Mucosa of gallbladder (tissue), 1 donor: ENCODE results near the gene C11orf16. TPM values are rescaled to one million over a fixed set of nuclear protein-coding genes. Genes with fewer than 3 reads are reported as not detected.
"Not testable (repeated sequence)": the region's sequence is repeated elsewhere in the genome, so short reads cannot be mapped to it uniquely, and the experiment has no call there.

ENCODE experiments used
- DNase-seq: peaks from one replicate; pipeline ENCODE4 v3.0.0-alpha.2; 2020; ENCODE audit warnings: low spot score
- total RNA-seq: library from RNA; stranded (reverse); gene quantifications from one replicate; pipeline ENCODE4 v1.2.1, GENCODE V29; 2021
- donor health status: DM: no; HTN: no; CAD: no.

C11orf16 gene
- total RNA-seq, 1 donor from 2014 or later, result not detected

GRCh38 chr11:8891185-8891584 is 41.6 kb downstream of the C11orf16 start:
- not testable (repeated sequence) for DNase-seq

GRCh38 chr11:8886322-8886721 is 46.4 kb downstream of the C11orf16 start:
- DNase-seq, result no peak

GRCh38 chr11:8881585-8881984 is 51.2 kb downstream of the C11orf16 start:
- DNase-seq, result not testable (repeated sequence)

GRCh38 chr11:8878771-8879170 is 54.0 kb downstream of the C11orf16 start:
- DNase-seq, result no peak

- DNase-seq, result no peak
These were observed 58.9 kb downstream of the C11orf16 start for GRCh38 chr11:8873741-8874405.

- DNase-seq, result no peak
These were observed 60.8 kb downstream of the C11orf16 start for GRCh38 chr11:8871962-8872361.

GRCh38 chr11:8871171-8871775 is 61.5 kb downstream of the C11orf16 start:
- peak; percentile 63 for DNase-seq

GRCh38 chr11:8870411-8871170 is 62.2 kb downstream of the C11orf16 start:
- DNase-seq, result peak; percentile 67

Other genes with a start within 250 kb of the C11orf16 start
- gene AKIP1, start 21.8 kb downstream of the C11orf16 start, total RNA-seq, result 29.8 TPM
- not detected for gene ASCL3, start 10.1 kb upstream of the C11orf16 start, total RNA-seq
- 50.9 TPM for gene TMEM9B, start 31.5 kb upstream of the C11orf16 start, total RNA-seq
- gene NRIP3, start 71.1 kb upstream of the C11orf16 start, total RNA-seq, result 2.7 TPM
- gene SCUBE2, start 158.7 kb upstream of the C11orf16 start, total RNA-seq, result 22.0 TPM